ENCODE measurements around the gene STX11.

- TF ChIP-seq CTCF (IDR thresholded peaks at IDR 0.05) = no peak
- no peak for TF ChIP-seq EP300 (IDR thresholded peaks at IDR 0.05)
- no peak for TF ChIP-seq POLR2AphosphoS5 (IDR thresholded peaks at IDR 0.05)
- TF ChIP-seq POLR2A (IDR thresholded peaks at IDR 0.05) = no peak
Measured at GRCh38 chr6:144138542-144138941, 11.8 kb upstream of the STX11 start.
